HEK293 (cell line): Measurements from ENCODE around the gene CEP63.
A peak's percentile ranks its signal among the peaks of the same experiment; 100 is the strongest.

Experiments
- CTCF ChIA-PET: fragments of 350-600 bp; formaldehyde crosslinking; extraction: SDS; loops from one replicate; lab custom pipeline; 2021; ENCODE audit warnings: antibody characterized with exemption; lab: Yijun Ruan, JAX
- POLR2A ChIA-PET: fragments of 300-600 bp; formaldehyde crosslinking; extraction: SDS; loops from one replicate; lab custom pipeline; 2020; ENCODE audit warnings: antibody characterized with exemption, inconsistent platforms; lab: Yijun Ruan, JAX
- H3K27ac ChIP-seq: fragments of 200-500 bp; sonication (Bioruptor generic); 2 replicates; pipeline ENCODE4 v1.5.1; 2014; ENCODE audit warnings: low read depth, low read length, control low read depth, inconsistent platforms; ENCODE audit errors: extremely low read depth
- H3K36me3 ChIP-seq, 2 experiments: fragments of 200-500 bp in 1 of 2; sonication (Bioruptor generic) in 1 of 2; 1 replicate in 1 of 2; 2 replicates in 1 of 2; pipeline ENCODE4 v1.5.1; 2014 to 2017; ENCODE audit warnings: inconsistent platforms in 2 of 2, low read length in 2 of 2; ENCODE audit not compliant: control insufficient read depth in 2 of 2, insufficient read depth in 1 of 2
- H3K4me1 ChIP-seq: fragments of 200-500 bp; sonication (Bioruptor generic); 2 replicates; pipeline ENCODE4 v1.5.1; 2014; ENCODE audit warnings: mild to moderate bottlenecking, low read length, inconsistent platforms; ENCODE audit not compliant: control insufficient read depth, insufficient read depth
- H3K4me3 ChIP-seq: 2 replicates; pipeline ENCODE4 v1.5.1; 2011; ENCODE audit warnings: low read depth, mild to moderate bottlenecking, control low read depth, low read length, moderate library complexity
- H3K9me3 ChIP-seq: fragments of 200-500 bp; sonication (Bioruptor generic); 2 replicates; pipeline ENCODE4 v1.5.1; 2014; ENCODE audit warnings: low read depth, low read length, inconsistent platforms; ENCODE audit not compliant: control insufficient read depth, insufficient read depth
- BCL11A ChIP-seq: fragments of 450-650 bp; formaldehyde crosslinking; IDR thresholded peaks from 2 replicates; pipeline ENCODE4 v1.5.1; 2016; ENCODE audit warnings: low read depth, missing biosample characterization, missing genetic modification characterization
- HOXA7 ChIP-seq: sonication (generic); formaldehyde crosslinking; IDR thresholded peaks from 2 replicates; pipeline ENCODE4 v1.8.1; 2022; ENCODE audit warnings: missing genetic modification reagents, borderline replicate concordance
- KLF9 ChIP-seq: fragments of 450-650 bp; formaldehyde crosslinking; IDR thresholded peaks from 2 replicates; pipeline ENCODE4 v1.5.1; 2016; ENCODE audit warnings: missing biosample characterization, missing genetic modification characterization, low read depth
- MZF1 ChIP-seq: fragments of 450-650 bp; formaldehyde crosslinking; IDR thresholded peaks from 2 replicates; pipeline ENCODE4 v1.5.1; 2017; ENCODE audit warnings: missing biosample characterization, missing genetic modification characterization, borderline replicate concordance
- SP7 ChIP-seq: fragments of 450-650 bp; formaldehyde crosslinking; IDR thresholded peaks from 2 replicates; pipeline ENCODE4 v1.5.1; 2016; ENCODE audit warnings: missing biosample characterization, missing genetic modification characterization
- ZBTB7A ChIP-seq: fragments of 450-650 bp; formaldehyde crosslinking; IDR thresholded peaks from 2 replicates; pipeline ENCODE4 v1.5.1; 2016; ENCODE audit warnings: low read depth, missing biosample characterization, missing genetic modification characterization
- ZEB2 ChIP-seq: fragments of 450-650 bp; formaldehyde crosslinking; IDR thresholded peaks from 2 replicates; pipeline ENCODE4 v1.5.1; 2016; ENCODE audit warnings: missing biosample characterization, missing genetic modification characterization
- ZNF146 ChIP-seq: fragments of 450-650 bp; formaldehyde crosslinking; IDR thresholded peaks from 2 replicates; pipeline ENCODE4 v1.5.1; 2016; ENCODE audit warnings: missing biosample characterization, missing genetic modification characterization
- ZNF302 ChIP-seq: fragments of 450-650 bp; formaldehyde crosslinking; IDR thresholded peaks from 2 replicates; pipeline ENCODE4 v1.5.1; 2016; ENCODE audit warnings: missing biosample characterization, missing genetic modification characterization, low read depth
- ZNF311 ChIP-seq: fragments of 450-650 bp; formaldehyde crosslinking; IDR thresholded peaks from 2 replicates; pipeline ENCODE4 v1.5.1; 2017; ENCODE audit warnings: missing biosample characterization, missing genetic modification characterization, borderline replicate concordance
- ZNF530 ChIP-seq: fragments of 450-650 bp; formaldehyde crosslinking; IDR thresholded peaks from 2 replicates; pipeline ENCODE4 v1.5.1; 2016; ENCODE audit warnings: low read depth, missing biosample characterization, missing genetic modification characterization
- ZNF600 ChIP-seq: fragments of 450-650 bp; formaldehyde crosslinking; IDR thresholded peaks from 2 replicates; pipeline ENCODE4 v1.5.1; 2016; ENCODE audit warnings: missing biosample characterization, missing genetic modification characterization
- ZNF792 ChIP-seq: fragments of 450-650 bp; formaldehyde crosslinking; IDR thresholded peaks from 2 replicates; pipeline ENCODE4 v1.5.1; 2016; ENCODE audit warnings: missing biosample characterization, missing genetic modification characterization
- TF ChIP-seq, protein P1 (sequence below): fragments of 450-650 bp; formaldehyde crosslinking; IDR thresholded peaks from 2 replicates; pipeline ENCODE4 v1.5.1; 2016; ENCODE audit warnings: missing biosample characterization, missing genetic modification characterization, borderline replicate concordance
- TF ChIP-seq, protein P2 (sequence below): fragments of 450-650 bp; formaldehyde crosslinking; IDR thresholded peaks from 2 replicates; pipeline ENCODE4 v1.5.1; 2016; ENCODE audit warnings: missing biosample characterization, missing genetic modification characterization
- TF ChIP-seq, protein P3 (sequence below): fragments of 450-650 bp; formaldehyde crosslinking; IDR thresholded peaks from 2 replicates; pipeline ENCODE4 v1.5.1; 2016; ENCODE audit warnings: missing biosample characterization, missing genetic modification characterization, low read depth

The CEP63 gene

DNA sequence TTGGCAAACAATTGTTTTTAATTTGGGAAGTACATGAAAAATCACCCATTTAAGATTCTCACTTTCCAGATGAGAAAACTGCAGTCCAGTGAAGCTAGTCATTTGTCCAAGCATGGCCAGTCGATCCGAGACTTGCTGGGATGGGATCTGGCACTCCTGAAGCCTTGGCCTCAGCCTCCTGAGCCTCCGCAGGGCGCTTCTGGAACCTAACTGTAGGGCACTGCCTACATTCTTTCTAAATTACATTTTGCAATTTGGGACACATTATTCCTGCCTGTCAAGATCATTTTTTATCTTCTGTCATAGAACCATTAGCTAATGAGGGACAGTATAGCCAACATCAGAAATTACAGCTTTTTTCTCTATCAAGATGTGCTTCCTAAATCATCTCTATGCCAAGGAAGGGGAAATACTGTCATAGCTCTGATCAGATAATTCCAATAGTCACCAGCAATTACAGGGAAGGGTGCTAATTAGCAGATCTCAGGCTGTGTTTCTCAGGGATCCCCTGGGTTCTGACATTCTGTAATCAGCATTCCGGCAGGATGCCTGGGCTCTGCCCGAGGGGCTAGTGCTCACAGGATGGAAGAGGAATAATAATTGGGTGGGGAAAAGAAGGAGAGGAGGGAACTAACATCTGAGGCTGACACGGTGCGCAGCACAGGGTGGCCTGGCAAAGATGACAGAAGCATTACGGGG, 28.3 kb upstream of the CEP63 start:
- ChIA-PET CTCF (interaction anchor here (0.7 to 1.8 kb wide), 2 partner anchors 16 to 246 kb away, joined by 3 to 5 read pairs; no protein-coding TSS in a partner anchor), POLR2A (no interaction called here)
- H3K36me3 ChIP-seq, result no peaks in the 10 kb centered on the region

DNA sequence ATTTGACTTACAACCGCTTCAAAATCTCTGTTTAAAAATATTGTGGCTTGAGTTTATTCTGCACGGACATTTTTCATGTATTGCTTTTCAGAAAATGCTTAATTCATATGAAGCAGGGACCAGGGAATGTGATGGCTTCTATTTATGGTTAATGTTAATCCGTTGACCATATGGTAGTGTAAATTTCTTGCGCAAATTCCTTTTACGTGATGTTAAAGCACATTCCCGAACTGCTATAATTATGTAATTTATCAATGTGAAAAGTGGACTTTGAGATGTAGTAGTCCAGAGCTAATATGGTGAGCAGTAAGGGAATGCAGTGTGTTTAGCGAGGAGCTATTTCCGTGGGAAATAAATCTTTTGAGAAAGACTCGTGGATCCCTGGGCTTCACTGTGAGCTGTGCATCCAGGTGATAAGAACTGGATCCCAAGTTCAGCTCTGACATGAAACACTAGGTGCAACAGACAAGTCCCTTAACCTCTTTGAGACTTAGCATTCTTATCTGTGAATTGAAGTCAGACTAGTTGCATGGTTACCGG, 27.4 kb upstream of the CEP63 start:
- TF ChIP-seq ZBTB7A (tag by site-specific recombination) (no peak), MZF1 (tag by site-specific recombination) (no peak), ZNF530 (no peak), KLF9 (tag by site-specific recombination) (no peak), ZNF146 (tag by site-specific recombination) (no peak), ZNF600 (no peak), ZNF311 (tag by site-specific recombination) (no peak), ZNF792 (no peak), BCL11A (no peak)
- TF ChIP-seq, protein P1, sequence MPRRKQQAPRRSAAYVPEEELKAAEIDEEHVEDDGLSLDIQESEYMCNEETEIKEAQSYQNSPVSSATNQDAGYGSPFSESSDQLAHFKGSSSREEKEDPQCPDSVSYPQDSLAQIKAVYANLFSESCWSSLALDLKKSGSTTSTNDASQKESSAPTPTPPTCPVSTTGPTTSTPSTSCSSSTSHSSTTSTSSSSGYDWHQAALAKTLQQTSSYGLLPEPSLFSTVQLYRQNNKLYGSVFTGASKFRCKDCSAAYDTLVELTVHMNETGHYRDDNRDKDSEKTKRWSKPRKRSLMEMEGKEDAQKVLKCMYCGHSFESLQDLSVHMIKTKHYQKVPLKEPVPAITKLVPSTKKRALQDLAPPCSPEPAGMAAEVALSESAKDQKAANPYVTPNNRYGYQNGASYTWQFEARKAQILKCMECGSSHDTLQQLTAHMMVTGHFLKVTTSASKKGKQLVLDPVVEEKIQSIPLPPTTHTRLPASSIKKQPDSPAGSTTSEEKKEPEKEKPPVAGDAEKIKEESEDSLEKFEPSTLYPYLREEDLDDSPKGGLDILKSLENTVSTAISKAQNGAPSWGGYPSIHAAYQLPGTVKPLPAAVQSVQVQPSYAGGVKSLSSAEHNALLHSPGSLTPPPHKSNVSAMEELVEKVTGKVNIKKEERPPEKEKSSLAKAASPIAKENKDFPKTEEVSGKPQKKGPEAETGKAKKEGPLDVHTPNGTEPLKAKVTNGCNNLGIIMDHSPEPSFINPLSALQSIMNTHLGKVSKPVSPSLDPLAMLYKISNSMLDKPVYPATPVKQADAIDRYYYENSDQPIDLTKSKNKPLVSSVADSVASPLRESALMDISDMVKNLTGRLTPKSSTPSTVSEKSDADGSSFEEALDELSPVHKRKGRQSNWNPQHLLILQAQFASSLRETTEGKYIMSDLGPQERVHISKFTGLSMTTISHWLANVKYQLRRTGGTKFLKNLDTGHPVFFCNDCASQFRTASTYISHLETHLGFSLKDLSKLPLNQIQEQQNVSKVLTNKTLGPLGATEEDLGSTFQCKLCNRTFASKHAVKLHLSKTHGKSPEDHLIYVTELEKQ, result no peak
- no peaks in the 10 kb centered on the region for H3K9me3 ChIP-seq
- CTCF ChIA-PET, result interaction anchor here (0.6 kb wide), 1 partner anchor 144 kb away, joined by 6 read pairs; no protein-coding TSS in a partner anchor
- H3K27ac ChIP-seq, result no peak overlapping the region
- no peaks in the 10 kb centered on the region for H3K4me1 ChIP-seq
- H3K36me3 ChIP-seq, result no peaks in the 10 kb centered on the region
- POLR2A ChIA-PET, result no interaction called here
- H3K4me3 ChIP-seq, result no peak overlapping the region

More for the DNA sequence above, 28.3 kb upstream of the CEP63 start:
- Histone ChIP-seq H3K4me3 (no peak overlapping the region), H3K27ac (no peak overlapping the region), H3K9me3 (no peaks in the 10 kb centered on the region), H3K4me1 (no peaks in the 10 kb centered on the region)
- TF ChIP-seq SP7 (tag by site-specific recombination), result peak; percentile 64
- no peak for TF ChIP-seq HOXA7 (CRISPR knock-in tag)

DNA sequence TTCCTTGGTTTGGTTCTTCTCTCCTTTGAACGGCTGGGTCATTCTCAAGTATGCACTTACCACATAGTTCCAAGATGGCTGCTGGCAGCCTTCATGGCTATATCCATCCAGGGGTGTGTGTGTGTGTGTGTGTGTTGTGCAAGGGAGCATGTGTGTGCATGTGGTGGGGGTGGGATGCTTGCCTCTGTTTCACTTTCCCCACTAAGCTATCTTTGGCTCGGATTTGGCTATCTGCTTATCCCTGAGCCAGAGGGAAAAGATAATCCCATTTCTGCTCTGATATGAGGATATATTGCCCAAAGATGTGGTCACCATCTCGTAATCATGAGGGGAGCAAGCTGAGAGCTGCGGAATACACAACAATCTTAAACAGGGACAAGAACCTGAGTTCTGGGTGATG, 26.3 kb upstream of the CEP63 start:
- Histone ChIP-seq H3K4me3 (no peak overlapping the region), H3K9me3 (no peaks in the 10 kb centered on the region), H3K27ac (no peak overlapping the region), H3K36me3 (no peaks in the 10 kb centered on the region), H3K4me1 (no peaks in the 10 kb centered on the region)
- ChIA-PET CTCF (interaction anchor here (0.8 to 1.0 kb wide), 2 partner anchors 14 to 641 kb away, joined by 3 read pairs; no protein-coding TSS in a partner anchor), POLR2A (no interaction called here)
- TF ChIP-seq MZF1 (tag by site-specific recombination), result no peak
- TF ChIP-seq ZEB2 (tag by site-specific recombination), result no peak
- TF ChIP-seq, protein P2, sequence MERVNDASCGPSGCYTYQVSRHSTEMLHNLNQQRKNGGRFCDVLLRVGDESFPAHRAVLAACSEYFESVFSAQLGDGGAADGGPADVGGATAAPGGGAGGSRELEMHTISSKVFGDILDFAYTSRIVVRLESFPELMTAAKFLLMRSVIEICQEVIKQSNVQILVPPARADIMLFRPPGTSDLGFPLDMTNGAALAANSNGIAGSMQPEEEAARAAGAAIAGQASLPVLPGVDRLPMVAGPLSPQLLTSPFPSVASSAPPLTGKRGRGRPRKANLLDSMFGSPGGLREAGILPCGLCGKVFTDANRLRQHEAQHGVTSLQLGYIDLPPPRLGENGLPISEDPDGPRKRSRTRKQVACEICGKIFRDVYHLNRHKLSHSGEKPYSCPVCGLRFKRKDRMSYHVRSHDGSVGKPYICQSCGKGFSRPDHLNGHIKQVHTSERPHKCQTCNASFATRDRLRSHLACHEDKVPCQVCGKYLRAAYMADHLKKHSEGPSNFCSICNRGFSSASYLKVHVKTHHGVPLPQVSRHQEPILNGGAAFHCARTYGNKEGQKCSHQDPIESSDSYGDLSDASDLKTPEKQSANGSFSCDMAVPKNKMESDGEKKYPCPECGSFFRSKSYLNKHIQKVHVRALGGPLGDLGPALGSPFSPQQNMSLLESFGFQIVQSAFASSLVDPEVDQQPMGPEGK (tag by site-specific recombination), result no peak
- TF ChIP-seq, protein P3, sequence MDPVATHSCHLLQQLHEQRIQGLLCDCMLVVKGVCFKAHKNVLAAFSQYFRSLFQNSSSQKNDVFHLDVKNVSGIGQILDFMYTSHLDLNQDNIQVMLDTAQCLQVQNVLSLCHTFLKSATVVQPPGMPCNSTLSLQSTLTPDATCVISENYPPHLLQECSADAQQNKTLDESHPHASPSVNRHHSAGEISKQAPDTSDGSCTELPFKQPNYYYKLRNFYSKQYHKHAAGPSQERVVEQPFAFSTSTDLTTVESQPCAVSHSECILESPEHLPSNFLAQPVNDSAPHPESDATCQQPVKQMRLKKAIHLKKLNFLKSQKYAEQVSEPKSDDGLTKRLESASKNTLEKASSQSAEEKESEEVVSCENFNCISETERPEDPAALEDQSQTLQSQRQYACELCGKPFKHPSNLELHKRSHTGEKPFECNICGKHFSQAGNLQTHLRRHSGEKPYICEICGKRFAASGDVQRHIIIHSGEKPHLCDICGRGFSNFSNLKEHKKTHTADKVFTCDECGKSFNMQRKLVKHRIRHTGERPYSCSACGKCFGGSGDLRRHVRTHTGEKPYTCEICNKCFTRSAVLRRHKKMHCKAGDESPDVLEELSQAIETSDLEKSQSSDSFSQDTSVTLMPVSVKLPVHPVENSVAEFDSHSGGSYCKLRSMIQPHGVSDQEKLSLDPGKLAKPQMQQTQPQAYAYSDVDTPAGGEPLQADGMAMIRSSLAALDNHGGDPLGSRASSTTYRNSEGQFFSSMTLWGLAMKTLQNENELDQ (tag by site-specific recombination), result no peak
- no peak for TF ChIP-seq ZNF302 (tag by site-specific recombination)
